IMR-90 (cell line): Measurements from ENCODE around the gene MEF2C. TPM values are rescaled to one million over a fixed set of nuclear protein-coding genes. Genes with fewer than 3 reads are reported as not detected.

Source experiments
- ATAC-seq: fragments of 200-7000 bp; cut with Tn5 transposase; 2 replicates; pipeline ENCODE4 v1.9.1; 2020; ENCODE audit warnings: low read depth, mild to moderate bottlenecking, moderate library complexity
- BruUV-seq: library from RNA; stranded (reverse); fragments of 400-500 nt; replicated peaks from 2 replicates; lab custom pipeline; 2021; lab: Mats Ljungman, UMichigan
- CTCF ChIA-PET: fragments of 300-600 bp; formaldehyde crosslinking; extraction: SDS; loops from one replicate; lab custom pipeline; 2021; ENCODE audit warnings: antibody characterized with exemption; lab: Yijun Ruan, JAX
- POLR2A ChIA-PET: fragments of 300-600 bp; sonication (Branson Sonifier 250); formaldehyde crosslinking; loops from one replicate; lab custom pipeline; 2022; ENCODE audit warnings: antibody characterized with exemption; ENCODE audit not compliant: unreplicated experiment; lab: Charles Lee
- DNase-seq: peaks from one replicate; pipeline ENCODE4 v3.0.0; 2013
- H2AFZ ChIP-seq: replicated peaks from 2 replicates; pipeline ENCODE3; 2013; ENCODE audit warnings: low read length, mild to moderate bottlenecking; ENCODE audit not compliant: poor library complexity
- H2AK5ac ChIP-seq: 2 replicates; pipeline ENCODE4 v1.6.1; 2013; ENCODE audit warnings: low read depth, low read length, inconsistent platforms
- H2AK9ac ChIP-seq: replicated peaks from 2 replicates; pipeline ENCODE3; 2013; ENCODE audit warnings: mild to moderate bottlenecking, low read depth, low read length, moderate library complexity; ENCODE audit not compliant: poor library complexity
- H2BK120ac ChIP-seq: 2 replicates; pipeline ENCODE4 v1.6.1; 2013; ENCODE audit warnings: low read depth, low read length, inconsistent platforms
- H2BK15ac ChIP-seq: 3 replicates; pipeline ENCODE4 v1.6.1; 2013; ENCODE audit warnings: low read depth, low read length, inconsistent platforms
- H2BK20ac ChIP-seq: 2 replicates; pipeline ENCODE4 v1.6.1; 2013; ENCODE audit warnings: low read depth, mild to moderate bottlenecking, inconsistent platforms, low read length, moderate library complexity
- H2BK5ac ChIP-seq: 2 replicates; pipeline ENCODE4 v1.6.1; 2013; ENCODE audit warnings: mild to moderate bottlenecking, low read depth, low read length, inconsistent platforms; ENCODE audit not compliant: poor library complexity, severe bottlenecking
- H3K14ac ChIP-seq: replicated peaks from 2 replicates; pipeline ENCODE4 v1.6.1; 2013; ENCODE audit warnings: low read depth, low read length, inconsistent platforms
- H3K18ac ChIP-seq: 2 replicates; pipeline ENCODE4 v1.6.1; 2013; ENCODE audit warnings: low read depth, low read length, control low read depth
- H3K23ac ChIP-seq: 2 replicates; pipeline ENCODE4 v1.6.1; 2013; ENCODE audit warnings: low read depth, low read length, inconsistent platforms
- H3K27ac ChIP-seq: 2 replicates; pipeline ENCODE4 v1.5.1; 2013; ENCODE audit warnings: mild to moderate bottlenecking, control low read depth, low read length; ENCODE audit not compliant: insufficient read depth
- H3K27me3 ChIP-seq: 2 replicates; pipeline ENCODE4 v1.6.1; 2013; ENCODE audit warnings: low read length; ENCODE audit not compliant: control insufficient read depth, insufficient read depth
- H3K36me3 ChIP-seq: 2 replicates; pipeline ENCODE4 v1.6.1; 2013; ENCODE audit warnings: low read length, mixed read lengths; ENCODE audit not compliant: control insufficient read depth, insufficient read depth
- H3K4ac ChIP-seq: 2 replicates; pipeline ENCODE4 v1.6.1; 2013; ENCODE audit warnings: low read depth, low read length, inconsistent platforms
- H3K4me1 ChIP-seq: 2 replicates; pipeline ENCODE4 v1.6.1; 2013; ENCODE audit warnings: low read length, mixed read lengths; ENCODE audit not compliant: control insufficient read depth, insufficient read depth
- H3K4me2 ChIP-seq: 2 replicates; pipeline ENCODE4 v1.6.1; 2013; ENCODE audit warnings: low read depth, mild to moderate bottlenecking, control low read depth, low read length, moderate library complexity
- H3K4me3 ChIP-seq: 2 replicates; pipeline ENCODE4 v1.5.1; 2013; ENCODE audit warnings: low read depth, mild to moderate bottlenecking, control low read depth, low read length, moderate library complexity; ENCODE audit not compliant: insufficient read depth
- H3K56ac ChIP-seq: 2 replicates; pipeline ENCODE4 v1.6.1; 2013; ENCODE audit warnings: low read length, inconsistent platforms; ENCODE audit not compliant: insufficient read depth; ENCODE audit errors: extremely low read depth
- H3K79me1 ChIP-seq, 2 experiments: 2 replicates each; pipeline ENCODE4 v1.6.1; 2013; ENCODE audit warnings: low read length in 2 of 2, inconsistent platforms in 1 of 2, low read depth in 1 of 2
- H3K9ac ChIP-seq: 2 replicates; pipeline ENCODE4 v1.6.1; 2013; ENCODE audit warnings: low read depth, low read length, control low read depth
- H3K9me1 ChIP-seq: 2 replicates; pipeline ENCODE4 v1.6.1; 2013; ENCODE audit warnings: low read length, inconsistent platforms; ENCODE audit not compliant: insufficient read depth
- H3K9me3 ChIP-seq: 2 replicates; pipeline ENCODE4 v1.6.1; 2013; ENCODE audit warnings: low read length; ENCODE audit not compliant: control insufficient read depth, insufficient read depth
- H4K20me1 ChIP-seq: 2 replicates; pipeline ENCODE4 v1.6.1; 2013; ENCODE audit warnings: low read length, inconsistent platforms; ENCODE audit not compliant: insufficient read depth
- H4K5ac ChIP-seq: 2 replicates; pipeline ENCODE4 v1.6.1; 2013; ENCODE audit warnings: mild to moderate bottlenecking, low read depth, low read length, control low read depth
- H4K8ac ChIP-seq, 2 experiments: 2 replicates each; pipeline ENCODE4 v1.6.1; 2013; ENCODE audit warnings: low read depth in 2 of 2, low read length in 2 of 2, control low read depth in 1 of 2, inconsistent platforms in 1 of 2
- H4K91ac ChIP-seq: 2 replicates; pipeline ENCODE4 v1.6.1; 2013; ENCODE audit warnings: low read depth, low read length, inconsistent platforms; ENCODE audit not compliant: insufficient read depth
- BHLHE40 ChIP-seq: fragments of 150-350 bp; IDR thresholded peaks from 2 replicates; pipeline ENCODE4 v1.6.1; 2016; ENCODE audit warnings: mild to moderate bottlenecking, low read depth, low read length
- CEBPB ChIP-seq: IDR thresholded peaks from 2 replicates; pipeline ENCODE4 v1.6.1; 2012; ENCODE audit warnings: low read depth, low read length, improper control_type of control experiment
- CHD1 ChIP-seq: IDR thresholded peaks from 2 replicates; pipeline ENCODE4 v1.6.1; 2012; ENCODE audit warnings: low read depth, low read length, improper control_type of control experiment
- CTCF ChIP-seq: conservative IDR thresholded peaks from 2 replicates; pipeline ENCODE4 v1.5.1; 2012; ENCODE audit warnings: mild to moderate bottlenecking, low read depth, low read length, improper control_type of control experiment
- ELK1 ChIP-seq: fragments of 150-350 bp; IDR thresholded peaks from 2 replicates; pipeline ENCODE4 v1.6.1; 2016; ENCODE audit warnings: low read depth, mild to moderate bottlenecking, low read length, moderate library complexity, borderline replicate concordance
- FOS ChIP-seq: fragments of 150-350 bp; IDR thresholded peaks from 2 replicates; pipeline ENCODE4 v1.6.1; 2016; ENCODE audit warnings: low read depth, low read length
- MAFK ChIP-seq: IDR thresholded peaks from 2 replicates; pipeline ENCODE4 v1.6.1; 2012; ENCODE audit warnings: low read depth, low read length, improper control_type of control experiment
- MAZ ChIP-seq: IDR thresholded peaks from 2 replicates; pipeline ENCODE4 v1.6.1; 2012; ENCODE audit warnings: low read depth, mild to moderate bottlenecking, low read length, improper control_type of control experiment, moderate library complexity, borderline replicate concordance
- MXI1 ChIP-seq: IDR thresholded peaks from 2 replicates; pipeline ENCODE4 v1.6.1; 2012; ENCODE audit warnings: low read depth, mild to moderate bottlenecking, low read length, moderate library complexity, borderline replicate concordance
- NFE2L2 ChIP-seq: fragments of 150-350 bp; IDR thresholded peaks from 2 replicates; pipeline ENCODE4 v1.6.1; 2016; ENCODE audit warnings: low read depth, mild to moderate bottlenecking, low read length
- POLR2A ChIP-seq: IDR thresholded peaks from 2 replicates; pipeline ENCODE4 v1.6.1; 2012; ENCODE audit warnings: mild to moderate bottlenecking, low read depth, low read length
- RAD21 ChIP-seq: IDR thresholded peaks from 2 replicates; pipeline ENCODE4 v1.6.1; 2012; ENCODE audit warnings: low read length, improper control_type of control experiment
- RCOR1 ChIP-seq: IDR thresholded peaks from 2 replicates; pipeline ENCODE4 v1.6.1; 2012; ENCODE audit warnings: mild to moderate bottlenecking, low read length, improper control_type of control experiment; ENCODE audit not compliant: insufficient replicate concordance
- RFX5 ChIP-seq: IDR thresholded peaks from 2 replicates; pipeline ENCODE4 v1.8.0; 2012; ENCODE audit warnings: low read depth, mild to moderate bottlenecking, low read length, moderate library complexity
- SMC3 ChIP-seq: fragments of 150-350 bp; IDR thresholded peaks from 2 replicates; pipeline ENCODE4 v1.6.1; 2016; ENCODE audit warnings: low read depth, mild to moderate bottlenecking, antibody characterized with exemption, low read length, moderate library complexity
- USF2 ChIP-seq: fragments of 150-350 bp; IDR thresholded peaks from 2 replicates; pipeline ENCODE4 v1.6.1; 2017; ENCODE audit warnings: mild to moderate bottlenecking, antibody characterized with exemption, low read length, low read depth
- WGBS, 2 experiments: methylation state at CpG; one replicate each; pipeline versions ENCODE4 v1.1.5 to v1.1.7; 2013; ENCODE audit warnings: missing lambda C conversion rate in 2 of 2; ENCODE audit not compliant: insufficient read length in 1 of 2; ENCODE audit errors: extremely low coverage in 2 of 2; 5-methylcytosine and 5-hydroxymethylcytosine counted together
- dilution Hi-C: fragments of 300-500 bp; cut with HindIII; formaldehyde crosslinking; loops from one replicate; pipeline ENCODE4 v1.14.3; 2018; ENCODE audit warnings: low sequenced_read_pairs; ENCODE audit not compliant: unreplicated experiment
- in situ Hi-C: fragments of 300-500 bp; cut with MboI; formaldehyde crosslinking; loops from 3 replicates; pipeline ENCODE4 v1.14.3; 2019; ENCODE audit warnings: low sequenced_read_pairs, inconsistent platforms, mixed read lengths
- intact Hi-C: fragments of 100-400 bp; cut with micrococcal nuclease; formaldehyde crosslinking; loops from 2 replicates; pipeline ENCODE4 v1.10.0; 2022
- polyA plus RNA-seq, 3 experiments: library from polyadenylated mRNA; depleted of rRNA; stranded (reverse); fragments of >200 nt; gene quantifications; 2 replicates each; pipeline ENCODE4 v1.2.3, GENCODE V29; 2012; ENCODE audit warnings: low replicate concordance in 1 of 3
- total RNA-seq: library from RNA; depleted of rRNA; stranded (reverse); fragments of >200 nt; gene quantifications from 2 replicates; pipeline ENCODE4 v1.2.3, GENCODE V29; 2012

The MEF2C gene
- total and polyA plus RNA-seq, 2 of the 4 experiments (the other 2 are of a cell fraction) = 1.5 to 6.8 TPM

GRCh38 chr5:88778736-88779135 is 104.2 kb downstream of the MEF2C start:
- no peak overlapping the region for H3K56ac ChIP-seq
- no peak overlapping the region for H2BK20ac ChIP-seq
- H2BK15ac ChIP-seq = no peak overlapping the region
- H3K14ac ChIP-seq = no peak overlapping the region
- intact Hi-C loops (no loop called here), in situ Hi-C loops (no loop called here), dilution Hi-C loops (no loop called here)
- H2AK5ac ChIP-seq = no peak overlapping the region
- H4K91ac ChIP-seq = no peak overlapping the region
- no peak overlapping the region for H2AK9ac ChIP-seq
- no peak overlapping the region for H2BK5ac ChIP-seq
- H4K5ac ChIP-seq = no peak overlapping the region
- H3K79me1 ChIP-seq = no peaks in the 10 kb centered on the region
- no peak overlapping the region for H3K27ac ChIP-seq
- POLR2A ChIA-PET = no interaction called here
- H3K9ac ChIP-seq = no peak overlapping the region
- H3K4me2 ChIP-seq = no peak overlapping the region
- DNase-seq = no peak
- no peak overlapping the region for H3K23ac ChIP-seq
- H4K8ac ChIP-seq = no peak overlapping the region
- no peaks in the 10 kb centered on the region for H4K20me1 ChIP-seq
- H3K4ac ChIP-seq = no peak overlapping the region
- H2BK120ac ChIP-seq = no peak overlapping the region
- WGBS, 2 experiments = no CpG with 5 or more reads among the region's 5 CpGs
- H3K4me3 ChIP-seq = no peak overlapping the region
- no peak overlapping the region for H2AFZ ChIP-seq
- CTCF ChIA-PET = no interaction called here
- H3K9me3 ChIP-seq = no peaks in the 10 kb centered on the region
- no peak for ATAC-seq
- no peaks in the 10 kb centered on the region for H3K27me3 ChIP-seq
- no peaks in the 10 kb centered on the region for H3K4me1 ChIP-seq
- no TSS peak for BruUV-seq
- no peaks in the 10 kb centered on the region for H3K36me3 ChIP-seq
- H3K9me1 ChIP-seq = no peaks in the 10 kb centered on the region
- H3K18ac ChIP-seq = no peak overlapping the region
- TF ChIP-seq MAFK = no peak
- TF ChIP-seq RAD21 = no peak
- no peak for TF ChIP-seq CTCF
- no peak for TF ChIP-seq SMC3
- TF ChIP-seq MXI1 = no peak
- TF ChIP-seq NFE2L2 = no peak
- TF ChIP-seq RCOR1 = no peak
- TF ChIP-seq POLR2A = no peak
- TF ChIP-seq BHLHE40 = no peak
- TF ChIP-seq USF2 = no peak
- no peak for TF ChIP-seq RFX5
- no peak for TF ChIP-seq CEBPB
- no peak for TF ChIP-seq FOS
- TF ChIP-seq MAZ = no peak
- TF ChIP-seq ELK1 = no peak
- TF ChIP-seq CHD1 = no peak
